HT1080 (cell line): ENCODE data around the gene TEX48. TPM values are rescaled to one million over a fixed set of nuclear protein-coding genes. Genes with fewer than 3 reads are reported as not detected.

Experiments used
- DNase-seq: peaks from one replicate; pipeline ENCODE4 v3.0.0-alpha.2; 2015; ENCODE audit warnings: low read depth
- total RNA-seq: library from RNA; depleted of rRNA; stranded (reverse); fragments of >200 nt; shearing (Covaris generic); gene quantifications from 2 replicates; pipeline ENCODE4 v1.2.3, GENCODE V29; 2014

The TEX48 gene
- total RNA-seq, 1 experiment from 2014 or later: 0.96 TPM

GRCh38 chr9:114668146-114668545, 13.8 kb downstream of the TEX48 start:
- no peak for DNase-seq

- no peak for DNase-seq
Observed at GRCh38 chr9:114666851-114667250, 15.1 kb downstream of the TEX48 start.

GRCh38 chr9:114666401-114666800, 15.6 kb downstream of the TEX48 start:
- no peak for DNase-seq

GRCh38 chr9:114664181-114664580, 17.8 kb downstream of the TEX48 start:
- DNase-seq: no peak

GRCh38 chr9:114662081-114662989, 19.7 kb downstream of the TEX48 start:
- peak; percentile 56 for DNase-seq

- DNase-seq: no peak
Observed at GRCh38 chr9:114657705-114658104, 24.3 kb downstream of the TEX48 start, which contains the start of gene TEX53. Gene TEX53 (minus strand): TSS chr9:114657805. CDS start chr9:114657774, 31 bp downstream.

- DNase-seq: no peak
Observed at GRCh38 chr9:114656301-114656700, 25.7 kb downstream of the TEX48 start.

GRCh38 chr9:114655689-114656088, 26.3 kb downstream of the TEX48 start:
- DNase-seq: no peak

- DNase-seq: peak; percentile 76
Observed at GRCh38 chr9:114653556-114654159, 28.3 kb downstream of the TEX48 start.

GRCh38 chr9:114652776-114653555, 29.0 kb downstream of the TEX48 start:
- peak; percentile 31 for DNase-seq

- no peak for DNase-seq
Observed at GRCh38 chr9:114643896-114644295, 38.1 kb downstream of the TEX48 start.

GRCh38 chr9:114643001-114643400, 39.0 kb downstream of the TEX48 start:
- no peak for DNase-seq

GRCh38 chr9:114641967-114642366, 40.0 kb downstream of the TEX48 start:
- DNase-seq: no peak

GRCh38 chr9:114638404-114638803, 43.6 kb downstream of the TEX48 start:
- no peak for DNase-seq

GRCh38 chr9:114634387-114634786, 47.6 kb downstream of the TEX48 start:
- DNase-seq: no peak

- peak; percentile 39 for DNase-seq
Observed at GRCh38 chr9:114633438-114634089, 48.4 kb downstream of the TEX48 start.

GRCh38 chr9:114631166-114631565, 50.8 kb downstream of the TEX48 start:
- DNase-seq: no peak

- DNase-seq: no peak
Observed at GRCh38 chr9:114629563-114630090, 52.4 kb downstream of the TEX48 start.

GRCh38 chr9:114627553-114627952, 54.4 kb downstream of the TEX48 start:
- no peak for DNase-seq

- no peak for DNase-seq
Observed at GRCh38 chr9:114626415-114627020, 55.5 kb downstream of the TEX48 start.

- DNase-seq: no peak
Observed at GRCh38 chr9:114624677-114625076, 57.3 kb downstream of the TEX48 start.
